HCT116 (cell line): Measurements from ENCODE around the gene GRID2.

Source experiments
- EGR1 ChIP-seq: IDR thresholded peaks from 2 replicates; pipeline ENCODE4 v1.6.1; 2012; ENCODE audit warnings: low read depth
- EZH2 ChIP-seq: fragments of 200-600 bp; sonication (generic); IDR thresholded peaks from 2 replicates; pipeline ENCODE4 v1.6.1; 2017; ENCODE audit warnings: antibody characterized with exemption, mixed run types
- POLR2A ChIP-seq: IDR thresholded peaks from 2 replicates; pipeline ENCODE4 v1.7.0; 2011; ENCODE audit warnings: borderline replicate concordance; ENCODE audit not compliant: insufficient read depth, insufficient read length; ENCODE audit errors: extremely low read depth
- POLR2AphosphoS5 ChIP-seq: IDR thresholded peaks from 2 replicates; pipeline ENCODE4 v1.6.1; 2011; ENCODE audit warnings: mild to moderate bottlenecking, low read depth, low read length, moderate library complexity
- SP1 ChIP-seq: IDR thresholded peaks from 2 replicates; pipeline ENCODE4 v1.6.1; 2012; ENCODE audit warnings: low read depth
- TF ChIP-seq, protein P1 (sequence below), 3 experiments: fragments of 200-600 bp in 1 of 3; sonication (generic) in 1 of 3; IDR thresholded peaks in 2 of 3; conservative IDR thresholded peaks in 1 of 3; 2 replicates each; pipeline ENCODE4 v1.5.1; 2012 to 2017; ENCODE audit warnings: low read depth in 2 of 3, low read length in 2 of 3, antibody characterized with exemption in 1 of 3, borderline replicate concordance in 1 of 3, control low read depth in 1 of 3, mild to moderate bottlenecking in 1 of 3, mixed read lengths in 1 of 3, mixed run types in 1 of 3, moderate library complexity in 1 of 3; ENCODE audit not compliant: insufficient read depth in 1 of 3

GRCh38 chr4:93373893-93374860 lies 1070.4 kb downstream of the GRID2 start:
- TF ChIP-seq POLR2A (no peak), POLR2AphosphoS5 (no peak), EGR1 (no peak), EZH2 (no peak), SP1 (no peak)
- TF ChIP-seq, protein P1, sequence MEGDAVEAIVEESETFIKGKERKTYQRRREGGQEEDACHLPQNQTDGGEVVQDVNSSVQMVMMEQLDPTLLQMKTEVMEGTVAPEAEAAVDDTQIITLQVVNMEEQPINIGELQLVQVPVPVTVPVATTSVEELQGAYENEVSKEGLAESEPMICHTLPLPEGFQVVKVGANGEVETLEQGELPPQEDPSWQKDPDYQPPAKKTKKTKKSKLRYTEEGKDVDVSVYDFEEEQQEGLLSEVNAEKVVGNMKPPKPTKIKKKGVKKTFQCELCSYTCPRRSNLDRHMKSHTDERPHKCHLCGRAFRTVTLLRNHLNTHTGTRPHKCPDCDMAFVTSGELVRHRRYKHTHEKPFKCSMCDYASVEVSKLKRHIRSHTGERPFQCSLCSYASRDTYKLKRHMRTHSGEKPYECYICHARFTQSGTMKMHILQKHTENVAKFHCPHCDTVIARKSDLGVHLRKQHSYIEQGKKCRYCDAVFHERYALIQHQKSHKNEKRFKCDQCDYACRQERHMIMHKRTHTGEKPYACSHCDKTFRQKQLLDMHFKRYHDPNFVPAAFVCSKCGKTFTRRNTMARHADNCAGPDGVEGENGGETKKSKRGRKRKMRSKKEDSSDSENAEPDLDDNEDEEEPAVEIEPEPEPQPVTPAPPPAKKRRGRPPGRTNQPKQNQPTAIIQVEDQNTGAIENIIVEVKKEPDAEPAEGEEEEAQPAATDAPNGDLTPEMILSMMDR (IDR thresholded peaks at IDR 0.05 in 2 of 3, conservative IDR thresholded peaks at IDR 0.05 in 1 of 3; ENCODE audit: borderline replicate concordance in 1 of 3, insufficient read depth in 1 of 3, low read depth in 2 of 3, low read length in 2 of 3): no peak
